Stimulated activated CD4-positive, alpha-beta T cell treated with anti-CD3 and anti-CD28 coated beads, Interleukin-15, amount 100 ng/mL, for 1 hour (primary cell): ENCODE measurements around the gene SPC25.

ENCODE experiments used
- DNase-seq, 2 donors: peaks; one replicate each; pipeline ENCODE4 v3.0.0-alpha.2; 2020; ENCODE audit warnings: low read depth in 1 of 2, low spot score in 1 of 2

SPC25 gene

GRCh38 chr2:168849610-168850009, 40.6 kb downstream of the SPC25 start:
- DNase-seq = no peak

GRCh38 chr2:168848225-168848624, 42.0 kb downstream of the SPC25 start:
- DNase-seq = no peak

GRCh38 chr2:168843253-168843652, 47.0 kb downstream of the SPC25 start:
- DNase-seq = no peak

GRCh38 chr2:168841445-168841844, 48.8 kb downstream of the SPC25 start:
- no peak for DNase-seq

GRCh38 chr2:168835969-168836368, 54.3 kb downstream of the SPC25 start:
- DNase-seq = no peak

GRCh38 chr2:168831662-168832061, 58.6 kb downstream of the SPC25 start:
- no peak for DNase-seq

- DNase-seq = no peak
Measured at GRCh38 chr2:168830958-168831357, 59.3 kb downstream of the SPC25 start.

GRCh38 chr2:168825126-168825525, 65.1 kb downstream of the SPC25 start:
- no peak for DNase-seq

GRCh38 chr2:168821992-168822391, 68.2 kb downstream of the SPC25 start:
- DNase-seq = no peak

GRCh38 chr2:168821577-168821976, 68.7 kb downstream of the SPC25 start:
- DNase-seq = no peak
